KMS-11 (cell line): Measurements from ENCODE around the gene OTUD4.

Experiments
- H2AFZ ChIP-seq: fragments of 200-600 bp; sonication (generic); 2 replicates; pipeline ENCODE4 v1.6.1; 2016; ENCODE audit warnings: antibody characterized with exemption, mixed run types, low read depth
- H3K27ac ChIP-seq: fragments of 200-600 bp; sonication (generic); 2 replicates; pipeline ENCODE4 v1.6.1; 2016; ENCODE audit warnings: mild to moderate bottlenecking, mixed run types
- H3K27me3 ChIP-seq: fragments of 200-600 bp; sonication (generic); 2 replicates; pipeline ENCODE4 v1.6.1; 2017; ENCODE audit warnings: mild to moderate bottlenecking, low read depth, mixed run types, moderate library complexity; ENCODE audit not compliant: insufficient read depth
- H3K36me3 ChIP-seq: fragments of 200-600 bp; sonication (generic); 2 replicates; pipeline ENCODE4 v1.6.1; 2017; ENCODE audit warnings: mild to moderate bottlenecking, mixed run types; ENCODE audit not compliant: insufficient read depth
- H3K4me1 ChIP-seq: fragments of 200-600 bp; sonication (generic); 2 replicates; pipeline ENCODE4 v1.6.1; 2016; ENCODE audit warnings: mild to moderate bottlenecking, low read depth, mixed run types; ENCODE audit not compliant: poor library complexity, severe bottlenecking
- H3K4me2 ChIP-seq: fragments of 200-600 bp; sonication (generic); 2 replicates; pipeline ENCODE4 v1.7.0; 2016; ENCODE audit warnings: mild to moderate bottlenecking, mixed run types
- H3K4me3 ChIP-seq: fragments of 200-600 bp; sonication (generic); IDR thresholded peaks from 2 replicates; pipeline ENCODE4 v1.6.1; 2017; ENCODE audit warnings: low read depth, low read length, mixed read lengths; ENCODE audit not compliant: insufficient read depth
- H3K79me2 ChIP-seq: fragments of 200-600 bp; sonication (generic); 2 replicates; pipeline ENCODE4 v1.6.1; 2016; ENCODE audit warnings: low read depth, mixed run types; ENCODE audit not compliant: insufficient read depth
- H3K9ac ChIP-seq: fragments of 200-600 bp; sonication (generic); 2 replicates; pipeline ENCODE4 v1.6.1; 2016; ENCODE audit warnings: mild to moderate bottlenecking, mixed run types
- H4K20me1 ChIP-seq: fragments of 200-600 bp; sonication (generic); 2 replicates; pipeline ENCODE4 v1.6.1; 2016; ENCODE audit warnings: mild to moderate bottlenecking, mixed run types; ENCODE audit not compliant: insufficient read depth
- TF ChIP-seq, protein P1 (sequence below): fragments of 200-600 bp; sonication (generic); conservative IDR thresholded peaks from 2 replicates; pipeline ENCODE4 v1.6.1; 2017; ENCODE audit warnings: low read depth, mild to moderate bottlenecking, antibody characterized with exemption, low read length, moderate library complexity, mixed read lengths

Gene OTUD4

GRCh38 chr4:145097331-145097820 is 83.0 kb downstream of the OTUD4 start:
- H3K9ac ChIP-seq: peak overlapping the region; percentile 96
- no peaks in the 10 kb centered on the region; the same call in 1 of the 2 replicates for H3K36me3 ChIP-seq
- H3K27ac ChIP-seq: peak overlapping the region; percentile 87
- peaks cover 44% of the 10 kb centered on the region for H3K4me1 ChIP-seq
- peak overlapping the region; percentile 67 for H2AFZ ChIP-seq
- no peak overlapping the region for H3K4me3 ChIP-seq
- peaks cover 85% of the 10 kb centered on the region for H3K79me2 ChIP-seq
- H3K27me3 ChIP-seq: no peaks in the 10 kb centered on the region
- peak overlapping the region; percentile 73 for H3K4me2 ChIP-seq
- TF ChIP-seq, protein P1, sequence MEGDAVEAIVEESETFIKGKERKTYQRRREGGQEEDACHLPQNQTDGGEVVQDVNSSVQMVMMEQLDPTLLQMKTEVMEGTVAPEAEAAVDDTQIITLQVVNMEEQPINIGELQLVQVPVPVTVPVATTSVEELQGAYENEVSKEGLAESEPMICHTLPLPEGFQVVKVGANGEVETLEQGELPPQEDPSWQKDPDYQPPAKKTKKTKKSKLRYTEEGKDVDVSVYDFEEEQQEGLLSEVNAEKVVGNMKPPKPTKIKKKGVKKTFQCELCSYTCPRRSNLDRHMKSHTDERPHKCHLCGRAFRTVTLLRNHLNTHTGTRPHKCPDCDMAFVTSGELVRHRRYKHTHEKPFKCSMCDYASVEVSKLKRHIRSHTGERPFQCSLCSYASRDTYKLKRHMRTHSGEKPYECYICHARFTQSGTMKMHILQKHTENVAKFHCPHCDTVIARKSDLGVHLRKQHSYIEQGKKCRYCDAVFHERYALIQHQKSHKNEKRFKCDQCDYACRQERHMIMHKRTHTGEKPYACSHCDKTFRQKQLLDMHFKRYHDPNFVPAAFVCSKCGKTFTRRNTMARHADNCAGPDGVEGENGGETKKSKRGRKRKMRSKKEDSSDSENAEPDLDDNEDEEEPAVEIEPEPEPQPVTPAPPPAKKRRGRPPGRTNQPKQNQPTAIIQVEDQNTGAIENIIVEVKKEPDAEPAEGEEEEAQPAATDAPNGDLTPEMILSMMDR: no peak
- peaks cover 4% of the 10 kb centered on the region for H4K20me1 ChIP-seq

DNA sequence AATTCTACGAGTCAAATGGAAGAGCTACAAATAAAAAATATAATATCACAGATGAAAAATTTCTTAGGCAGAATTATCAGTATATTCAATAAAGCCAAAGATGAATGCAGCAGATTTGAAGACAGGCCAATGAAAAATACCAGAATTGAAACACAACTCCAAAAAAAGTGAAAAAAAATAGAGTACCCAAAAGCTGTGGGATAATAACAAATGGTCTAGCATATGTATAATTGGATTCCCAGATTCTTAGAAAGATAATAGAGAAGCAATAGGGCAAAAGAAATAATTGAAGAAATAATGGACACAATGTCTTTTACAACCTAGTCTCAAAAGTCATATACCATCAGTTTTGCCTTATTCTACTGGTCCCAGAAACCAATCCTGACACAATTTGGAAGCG is 86.8 kb downstream of the OTUD4 start:
- TF ChIP-seq, protein P1: no peak
- Histone ChIP-seq H3K79me2 (peaks cover 52% of the 10 kb centered on the region), H3K36me3 (peaks cover 15% of the 10 kb centered on the region)

GRCh38 chr4:145090380-145090779 is 90.0 kb downstream of the OTUD4 start:
- Histone ChIP-seq H3K4me3 (no peak overlapping the region), H3K9ac (no peak overlapping the region), H3K36me3 (peaks cover 15% of the 10 kb centered on the region), H3K79me2 (peaks cover 23% of the 10 kb centered on the region; the same call in 1 of the 2 replicates), H2AFZ (no peak overlapping the region), H3K27ac (no peak overlapping the region), H3K27me3 (no peaks in the 10 kb centered on the region), H3K4me2 (no peak overlapping the region), H3K4me1 (no peaks in the 10 kb centered on the region), H4K20me1 (no peaks in the 10 kb centered on the region)
- TF ChIP-seq, protein P1: no peak

More for the DNA sequence above, 86.8 kb downstream of the OTUD4 start:
- Histone ChIP-seq H3K27ac (no peak overlapping the region), H3K4me1 (peaks cover 12% of the 10 kb centered on the region), H3K4me2 (no peak overlapping the region), H3K27me3 (no peaks in the 10 kb centered on the region), H3K4me3 (no peak overlapping the region), H2AFZ (no peak overlapping the region), H3K9ac (no peak overlapping the region), H4K20me1 (no peaks in the 10 kb centered on the region)

DNA sequence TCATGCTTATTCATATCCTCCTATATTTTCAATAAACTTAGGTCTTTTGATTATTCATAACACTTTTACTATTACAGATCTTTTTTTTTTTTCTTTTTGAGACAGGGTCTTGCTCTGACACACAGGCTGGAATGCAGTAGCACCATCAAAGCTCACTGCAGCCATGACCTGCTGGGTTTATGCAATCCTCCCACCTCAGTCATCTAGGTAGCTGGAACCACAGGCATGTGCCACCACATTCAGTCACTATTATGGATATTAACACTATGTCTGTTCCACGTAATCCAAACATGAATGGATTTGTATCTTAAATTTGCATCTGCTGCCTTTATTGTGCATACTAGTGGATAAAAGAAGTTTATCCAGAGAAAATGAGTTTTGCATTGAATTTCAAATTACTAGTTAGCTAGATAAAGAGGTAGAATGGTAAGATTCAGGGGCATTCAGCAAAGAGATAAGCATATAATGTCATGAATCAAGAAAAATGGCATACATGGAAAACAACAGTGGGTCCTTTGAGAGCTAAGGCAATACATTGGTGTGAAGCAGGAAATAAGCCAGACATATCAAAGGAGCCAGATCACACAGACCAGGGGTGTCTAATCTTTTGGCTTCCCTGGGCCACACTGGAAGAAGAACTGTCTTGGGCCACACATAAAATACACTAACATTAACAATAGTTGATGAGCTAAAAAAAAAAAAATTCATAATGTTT is 96.3 kb downstream of the OTUD4 start:
- Histone ChIP-seq H3K9ac (no peak overlapping the region), H4K20me1 (no peaks in the 10 kb centered on the region), H3K36me3 (no peaks in the 10 kb centered on the region), H3K4me3 (no peak overlapping the region), H3K4me2 (no peak overlapping the region), H3K79me2 (peaks cover 6% of the 10 kb centered on the region; the same call in 1 of the 2 replicates), H2AFZ (no peak overlapping the region), H3K4me1 (no peaks in the 10 kb centered on the region), H3K27me3 (no peaks in the 10 kb centered on the region), H3K27ac (no peak overlapping the region)
- TF ChIP-seq, protein P1: no peak
